CD4-positive, alpha-beta T cell (primary cell): ENCODE data around the gene DOCK9. TPM values are rescaled to one million over a fixed set of nuclear protein-coding genes. Genes with fewer than 3 reads are reported as not detected.

Source experiments
- ATAC-seq: fragments of 200-7000 bp; cut with Tn5 transposase; one replicate; pipeline ENCODE4 v1.10.0; 2022; ENCODE audit warnings: mild to moderate bottlenecking; ENCODE audit not compliant: poor library complexity
- CTCF ChIA-PET: fragments of 350-600 bp; sonication (Branson Sonifier 250); formaldehyde crosslinking; loops from one replicate; lab custom pipeline; 2021; ENCODE audit warnings: antibody characterized with exemption, inconsistent platforms; lab: Charles Lee
- POLR2A ChIA-PET: fragments of 350-600 bp; sonication (Branson Sonifier 250); formaldehyde crosslinking; loops from one replicate; lab custom pipeline; 2021; ENCODE audit warnings: antibody characterized with exemption, inconsistent platforms; lab: Charles Lee
- DNase-seq, 14 experiments: peaks; one replicate each; pipeline ENCODE4 v3.0.0-alpha.2; 2013 to 2020; ENCODE audit warnings: mixed read lengths in 2 of 14
- H3K27ac ChIP-seq, 2 donors: one replicate each; pipeline versions ENCODE4 v1.5.1 to v1.7.0; 2013; ENCODE audit warnings: low read length in 2 of 2, low read depth in 1 of 2, mild to moderate bottlenecking in 1 of 2
- H3K27me3 ChIP-seq, 2 experiments: 1 replicate in 1 of 2; 2 replicates in 1 of 2; pipeline versions ENCODE4 v1.6.1 to v1.7.0; 2013; ENCODE audit warnings: low read length in 2 of 2, control low read depth in 1 of 2, mild to moderate bottlenecking in 1 of 2, moderate library complexity in 1 of 2; ENCODE audit not compliant: insufficient read depth in 2 of 2, control insufficient read depth in 1 of 2
- H3K36me3 ChIP-seq: one replicate; pipeline ENCODE4 v1.6.1; 2013; ENCODE audit warnings: low read length, control low read depth; ENCODE audit not compliant: insufficient read depth
- H3K4me1 ChIP-seq: one replicate; pipeline ENCODE4 v1.6.1; 2013; ENCODE audit warnings: low read length, control low read depth; ENCODE audit not compliant: insufficient read depth
- H3K4me3 ChIP-seq: one replicate; pipeline ENCODE4 v1.5.1; 2013; ENCODE audit warnings: mild to moderate bottlenecking, low read length, moderate library complexity
- H3K9me3 ChIP-seq, 2 experiments: 1 replicate in 1 of 2; 2 replicates in 1 of 2; pipeline versions ENCODE4 v1.6.1 to v1.7.0; 2013; ENCODE audit warnings: low read length in 2 of 2, mild to moderate bottlenecking in 2 of 2, control low read depth in 1 of 2, moderate library complexity in 1 of 2; ENCODE audit not compliant: control insufficient read depth in 1 of 2, insufficient read depth in 1 of 2
- H3K27ac Mint-ChIP-seq: one replicate; pipeline ENCODE4 v1.8.0; 2020; ENCODE audit warnings: mixed read lengths
- H3K27me3 Mint-ChIP-seq: one replicate; pipeline ENCODE4 v1.8.0; 2021; ENCODE audit warnings: mixed read lengths
- H3K36me3 Mint-ChIP-seq: one replicate; pipeline ENCODE4 v1.8.0; 2021; ENCODE audit warnings: low read depth, mixed read lengths
- H3K4me1 Mint-ChIP-seq: one replicate; pipeline ENCODE4 v1.8.0; 2021; ENCODE audit warnings: low read depth, mixed read lengths
- H3K4me3 Mint-ChIP-seq: one replicate; pipeline ENCODE4 v1.8.0; 2020; ENCODE audit warnings: mild to moderate bottlenecking, mixed read lengths
- H3K9me3 Mint-ChIP-seq: one replicate; pipeline ENCODE4 v1.8.0; 2020; ENCODE audit warnings: mixed read lengths
- intact Hi-C, 2 experiments: fragments of 100-400 bp; cut with DNase I in 1 of 2; cut with micrococcal nuclease in 1 of 2; formaldehyde crosslinking; loops; one replicate each; pipeline versions ENCODE4 v1.15.1 to v1.9.0; 2023 to 2025; cut with DNase I, micrococcal nuclease
- total RNA-seq, 174 experiments: library from RNA in 2 of 174; stranded (reverse) in 2 of 174; gene quantifications; one replicate each; pipeline ENCODE4 v1.2.3 and lab custom pipeline; 2021 to 2026
- TF ChIP-seq, protein P1 (sequence below): fragments of 200-600 bp; IDR thresholded peaks from one replicate; pipeline ENCODE4 v1.8.0; 2022; ENCODE audit warnings: antibody characterized with exemption, mild to moderate bottlenecking

The DOCK9 gene
- total RNA-seq, 2 experiments from 2014 or later, result 76.3 to 79.3 TPM

DNA sequence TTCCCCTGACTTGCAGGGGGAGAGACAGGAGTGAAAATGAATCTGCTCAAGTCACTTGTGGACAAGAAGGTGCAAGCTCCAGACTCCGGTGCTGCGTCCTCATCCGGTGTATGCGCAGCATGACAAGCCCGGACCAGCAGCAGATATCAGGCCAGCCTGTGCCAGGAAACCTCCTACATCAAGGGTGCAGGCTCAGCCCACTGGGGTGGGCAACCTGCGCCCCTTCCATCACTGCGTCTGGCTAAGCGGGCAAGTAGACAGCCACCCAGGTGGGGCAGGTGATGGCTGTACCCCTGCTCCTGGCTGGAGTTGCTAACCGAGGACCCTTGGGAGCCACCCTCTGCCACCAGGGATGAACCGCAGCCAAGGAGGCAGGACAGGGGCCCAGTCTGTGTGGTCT is 192.5 kb downstream of the DOCK9 start:
- H3K27ac Mint-ChIP-seq, result no peak overlapping the region
- TF ChIP-seq, protein P1, sequence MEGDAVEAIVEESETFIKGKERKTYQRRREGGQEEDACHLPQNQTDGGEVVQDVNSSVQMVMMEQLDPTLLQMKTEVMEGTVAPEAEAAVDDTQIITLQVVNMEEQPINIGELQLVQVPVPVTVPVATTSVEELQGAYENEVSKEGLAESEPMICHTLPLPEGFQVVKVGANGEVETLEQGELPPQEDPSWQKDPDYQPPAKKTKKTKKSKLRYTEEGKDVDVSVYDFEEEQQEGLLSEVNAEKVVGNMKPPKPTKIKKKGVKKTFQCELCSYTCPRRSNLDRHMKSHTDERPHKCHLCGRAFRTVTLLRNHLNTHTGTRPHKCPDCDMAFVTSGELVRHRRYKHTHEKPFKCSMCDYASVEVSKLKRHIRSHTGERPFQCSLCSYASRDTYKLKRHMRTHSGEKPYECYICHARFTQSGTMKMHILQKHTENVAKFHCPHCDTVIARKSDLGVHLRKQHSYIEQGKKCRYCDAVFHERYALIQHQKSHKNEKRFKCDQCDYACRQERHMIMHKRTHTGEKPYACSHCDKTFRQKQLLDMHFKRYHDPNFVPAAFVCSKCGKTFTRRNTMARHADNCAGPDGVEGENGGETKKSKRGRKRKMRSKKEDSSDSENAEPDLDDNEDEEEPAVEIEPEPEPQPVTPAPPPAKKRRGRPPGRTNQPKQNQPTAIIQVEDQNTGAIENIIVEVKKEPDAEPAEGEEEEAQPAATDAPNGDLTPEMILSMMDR, result no peak
- DNase-seq (no peak), ATAC-seq (no peak)
- Histone ChIP-seq H3K36me3 (no peaks in the 10 kb centered on the region), H3K27ac (no peak overlapping the region), H3K4me1 (no peaks in the 10 kb centered on the region), H3K9me3 (peaks cover 0 to 9% of the 10 kb centered on the region in 2 experiments), H3K4me3 (no peak overlapping the region), H3K27me3 (peaks cover 0 to 9% of the 10 kb centered on the region in 2 experiments)
- H3K36me3 Mint-ChIP-seq, result no peaks in the 10 kb centered on the region
- peaks cover 11% of the 10 kb centered on the region for H3K9me3 Mint-ChIP-seq
- H3K4me1 Mint-ChIP-seq, result no peaks in the 10 kb centered on the region
- H3K27me3 Mint-ChIP-seq, result peaks cover 22% of the 10 kb centered on the region
- ChIA-PET POLR2A (no interaction called here), CTCF (no interaction called here)
- H3K4me3 Mint-ChIP-seq, result no peak overlapping the region
- intact Hi-C loops, result no loop called here

DNA sequence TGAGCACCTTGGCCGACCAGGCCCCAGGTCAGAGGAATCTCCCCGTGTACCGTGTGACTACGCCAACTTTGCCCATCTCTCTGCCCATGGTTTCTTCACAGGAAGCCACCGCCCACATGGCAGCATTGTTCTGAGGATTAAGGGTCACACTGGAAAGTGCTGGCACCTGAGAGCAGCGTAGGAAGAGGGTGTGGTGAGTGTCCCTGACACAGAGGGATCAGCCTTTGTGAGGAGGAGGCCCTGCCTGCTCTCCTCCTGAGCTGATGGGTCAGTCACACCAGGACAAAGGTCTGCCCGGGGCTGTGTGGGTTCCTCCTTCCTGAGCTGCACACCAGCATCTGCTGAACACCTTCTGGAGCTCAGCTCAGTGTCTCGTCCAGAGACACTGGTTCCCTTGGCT is 193.2 kb downstream of the DOCK9 start:
- H3K36me3 Mint-ChIP-seq, result no peaks in the 10 kb centered on the region
- no peak for ATAC-seq
- TF ChIP-seq, protein P1, result no peak
- CTCF ChIA-PET, result no interaction called here
- POLR2A ChIA-PET, result no interaction called here
- peaks cover 8% of the 10 kb centered on the region for H3K9me3 Mint-ChIP-seq
- intact Hi-C loops, result no loop called here
- no peak for DNase-seq
- H3K36me3 ChIP-seq, result no peaks in the 10 kb centered on the region
- H3K27ac ChIP-seq, result no peak overlapping the region
- no peak overlapping the region for H3K4me3 Mint-ChIP-seq
- peaks cover 0 to 9% of the 10 kb centered on the region in 2 experiments for H3K27me3 ChIP-seq
- H3K27ac Mint-ChIP-seq, result no peak overlapping the region
- H3K9me3 ChIP-seq, result peaks cover 0 to 9% of the 10 kb centered on the region in 2 experiments
- H3K4me3 ChIP-seq, result no peak overlapping the region
- H3K27me3 Mint-ChIP-seq, result peaks cover 22% of the 10 kb centered on the region
- H3K4me1 ChIP-seq, result no peaks in the 10 kb centered on the region
- H3K4me1 Mint-ChIP-seq, result no peaks in the 10 kb centered on the region

DNA sequence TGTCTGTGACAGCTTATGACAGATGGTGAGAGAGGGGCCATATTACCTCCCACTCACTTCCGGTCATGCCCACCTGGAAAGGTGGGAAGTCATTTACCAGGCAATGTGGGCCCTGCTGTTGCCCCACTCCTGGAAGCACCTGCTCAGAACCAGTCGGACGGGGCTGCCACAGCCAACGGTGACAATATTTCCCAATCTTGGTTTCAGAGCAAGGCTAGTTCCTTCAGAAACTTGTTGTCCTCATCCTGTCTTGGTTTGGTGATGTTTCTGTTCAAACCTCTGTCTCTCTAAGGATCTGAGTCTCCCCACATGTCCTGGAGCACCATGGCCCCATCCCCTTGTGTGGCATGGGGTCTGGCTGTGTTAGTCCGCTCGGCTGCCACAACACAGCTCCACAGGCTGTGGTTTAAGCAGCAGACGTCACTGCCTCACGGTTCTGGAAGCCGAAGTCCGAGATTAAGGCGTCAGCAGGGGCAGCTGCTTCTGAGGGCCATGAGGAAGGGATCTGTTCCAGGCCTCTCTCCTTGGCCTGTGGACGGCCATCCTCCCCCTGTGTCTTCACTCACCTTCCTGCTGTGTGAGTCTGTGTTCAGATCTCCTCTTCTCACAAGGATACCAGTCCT is 193.9 kb downstream of the DOCK9 start:
- Histone ChIP-seq H3K27ac (no peak overlapping the region), H3K36me3 (no peaks in the 10 kb centered on the region), H3K27me3 (peaks cover 0 to 9% of the 10 kb centered on the region in 2 experiments), H3K9me3 (peaks cover 0 to 9% of the 10 kb centered on the region in 2 experiments), H3K4me1 (no peaks in the 10 kb centered on the region), H3K4me3 (no peak overlapping the region)
- intact Hi-C loops, result no loop called here
- Mint-ChIP-seq H3K9me3 (peaks cover 3% of the 10 kb centered on the region), H3K4me3 (no peak overlapping the region), H3K27ac (no peak overlapping the region), H3K4me1 (no peaks in the 10 kb centered on the region), H3K27me3 (peaks cover 22% of the 10 kb centered on the region), H3K36me3 (no peaks in the 10 kb centered on the region)
- DNase-seq (no peak), ATAC-seq (no peak)
- POLR2A ChIA-PET, result no interaction called here
- TF ChIP-seq, protein P1, result no peak
- CTCF ChIA-PET, result no interaction called here
